Mesenchymal stem cell (in vitro differentiated cells and primary cell): ENCODE results near the gene TAOK1.

Experiments used
- DNase-seq: peaks from one replicate; pipeline ENCODE4 v3.0.0-alpha.2; 2013
- H2AFZ ChIP-seq: one replicate; pipeline ENCODE4 v1.6.1; 2013; ENCODE audit warnings: low read depth, mild to moderate bottlenecking, control low read depth, inconsistent platforms, low read length, moderate library complexity
- H2AK5ac ChIP-seq: 2 replicates; pipeline ENCODE4 v1.6.1; 2013; ENCODE audit warnings: low read length, moderate library complexity, mild to moderate bottlenecking, inconsistent platforms; ENCODE audit not compliant: severe bottlenecking
- H2BK120ac ChIP-seq: one replicate; pipeline ENCODE4 v1.6.1; 2013; ENCODE audit warnings: low read depth, mild to moderate bottlenecking, inconsistent platforms, low read length, moderate library complexity
- H2BK12ac ChIP-seq, 2 experiments: one replicate each; pipeline ENCODE4 v1.6.1; 2013; ENCODE audit warnings: inconsistent platforms in 2 of 2, low read length in 2 of 2, mild to moderate bottlenecking in 2 of 2, moderate library complexity in 2 of 2, control low read depth in 1 of 2
- H2BK15ac ChIP-seq: one replicate; pipeline ENCODE4 v1.6.1; 2013; ENCODE audit warnings: mild to moderate bottlenecking, low read depth, inconsistent platforms; ENCODE audit not compliant: poor library complexity, severe bottlenecking
- H2BK5ac ChIP-seq: 2 replicates; pipeline ENCODE4 v1.6.1; 2013; ENCODE audit warnings: low read depth, mild to moderate bottlenecking, low read length, control low read depth, inconsistent platforms; ENCODE audit not compliant: poor library complexity, severe bottlenecking
- H3K14ac ChIP-seq, 2 experiments: one replicate each; pipeline ENCODE4 v1.6.1; 2013; ENCODE audit warnings: inconsistent platforms in 2 of 2, low read length in 2 of 2, control low read depth in 1 of 2, mild to moderate bottlenecking in 1 of 2, moderate library complexity in 1 of 2
- H3K18ac ChIP-seq, 2 experiments: one replicate each; pipeline ENCODE4 v1.6.1; 2013; ENCODE audit warnings: inconsistent platforms in 2 of 2, low read length in 2 of 2, control low read depth in 1 of 2, low read depth in 1 of 2, mild to moderate bottlenecking in 1 of 2
- H3K23ac ChIP-seq, 2 experiments: one replicate each; pipeline ENCODE4 v1.6.1; 2013; ENCODE audit warnings: inconsistent platforms in 2 of 2, low read length in 2 of 2, mild to moderate bottlenecking in 2 of 2, moderate library complexity in 2 of 2, control low read depth in 1 of 2
- H3K27ac ChIP-seq: 2 replicates; pipeline ENCODE4 v1.5.1; 2013; ENCODE audit warnings: mild to moderate bottlenecking, moderate library complexity, low read length, control low read depth, inconsistent platforms; ENCODE audit not compliant: poor library complexity, severe bottlenecking
- H3K27me3 ChIP-seq, 2 experiments: 2 replicates each; pipeline versions ENCODE4 v1.6.1 to v1.7.0; 2013; ENCODE audit warnings: low read length in 2 of 2, mild to moderate bottlenecking in 2 of 2, moderate library complexity in 2 of 2, control low read depth in 1 of 2, inconsistent platforms in 1 of 2; ENCODE audit not compliant: control insufficient read depth in 1 of 2, insufficient read depth in 1 of 2
- H3K36me3 ChIP-seq, 2 experiments: 2 replicates each; pipeline versions ENCODE4 v1.6.1 to v1.7.0; 2013; ENCODE audit warnings: low read length in 2 of 2, control low read depth in 1 of 2, inconsistent platforms in 1 of 2, low read depth in 1 of 2, mild to moderate bottlenecking in 1 of 2; ENCODE audit not compliant: insufficient read depth in 2 of 2, control insufficient read depth in 1 of 2
- H3K4ac ChIP-seq, 2 experiments: one replicate each; pipeline ENCODE4 v1.6.1; 2013; ENCODE audit warnings: inconsistent platforms in 2 of 2, low read length in 2 of 2, mild to moderate bottlenecking in 2 of 2, moderate library complexity in 2 of 2, control low read depth in 1 of 2, low read depth in 1 of 2
- H3K4me1 ChIP-seq: 2 replicates; pipeline ENCODE4 v1.6.1; 2013; ENCODE audit warnings: low read depth, low read length, control low read depth; ENCODE audit not compliant: control insufficient read depth, insufficient read depth
- H3K4me2 ChIP-seq: 2 replicates; pipeline ENCODE4 v1.6.1; 2013; ENCODE audit warnings: low read length, mild to moderate bottlenecking, inconsistent platforms; ENCODE audit not compliant: poor library complexity, severe bottlenecking
- H3K4me3 ChIP-seq, 2 experiments: 2 replicates each; pipeline versions ENCODE4 v1.5.1 to v1.7.0; 2013; ENCODE audit warnings: low read length in 2 of 2, mild to moderate bottlenecking in 2 of 2, control low read depth in 1 of 2, low read depth in 1 of 2; ENCODE audit not compliant: insufficient read depth in 1 of 2
- H3K79me1 ChIP-seq: replicated peaks from 2 replicates; pipeline ENCODE4 v1.6.1; 2013; ENCODE audit warnings: mild to moderate bottlenecking, control low read depth, low read length, inconsistent platforms; ENCODE audit not compliant: poor library complexity, severe bottlenecking
- H3K9ac ChIP-seq: 2 replicates; pipeline ENCODE4 v1.7.0; 2013; ENCODE audit warnings: mild to moderate bottlenecking, low read length, moderate library complexity
- H3K9me3 ChIP-seq: 2 replicates; pipeline ENCODE4 v1.7.0; 2013; ENCODE audit warnings: mild to moderate bottlenecking, low read length; ENCODE audit not compliant: control insufficient read depth
- H4K8ac ChIP-seq: one replicate; pipeline ENCODE4 v1.6.1; 2013; ENCODE audit warnings: inconsistent platforms, mild to moderate bottlenecking, low read length, moderate library complexity
- H4K91ac ChIP-seq: one replicate; pipeline ENCODE4 v1.6.1; 2013; ENCODE audit warnings: mild to moderate bottlenecking, low read length, inconsistent platforms
- WGBS: methylation state at CpG from one replicate; pipeline ENCODE4 v1.1.7; 2013; ENCODE audit warnings: mixed read lengths; 5-methylcytosine and 5-hydroxymethylcytosine counted together

The TAOK1 gene

GRCh38 chr17:29412780-29413565, 22.8 kb downstream of the TAOK1 start:
- no peaks in the 10 kb centered on the region for H3K27me3 ChIP-seq
- H3K4me2 ChIP-seq: no peak overlapping the region
- no peak overlapping the region for H3K27ac ChIP-seq
- peak; percentile 65 for DNase-seq
- H2AFZ ChIP-seq: no peak overlapping the region
- H3K9ac ChIP-seq: peak overlapping the region; percentile 53
- peak overlapping the region in 1 of 2 experiments; percentile 21 for H3K4me3 ChIP-seq
- no peak overlapping the region for H4K8ac ChIP-seq
- no peak overlapping the region for H3K4ac ChIP-seq
- 42% methylated on average over 5 of the region's 7 CpGs for WGBS
- H3K23ac ChIP-seq: no peak overlapping the region
- no peak overlapping the region for H3K18ac ChIP-seq
- no peak overlapping the region for H4K91ac ChIP-seq
- H2AK5ac ChIP-seq: no peak overlapping the region
- H3K14ac ChIP-seq: no peak overlapping the region
- no peak overlapping the region for H2BK15ac ChIP-seq
- H2BK12ac ChIP-seq: no peak overlapping the region
- H3K36me3 ChIP-seq: peaks cover 9 to 13% of the 10 kb centered on the region in 2 experiments
- H3K9me3 ChIP-seq: no peaks in the 10 kb centered on the region
- H2BK5ac ChIP-seq: no peak overlapping the region
- H2BK120ac ChIP-seq: no peak overlapping the region
- no peaks in the 10 kb centered on the region for H3K79me1 ChIP-seq
- no peaks in the 10 kb centered on the region for H3K4me1 ChIP-seq

- no peak overlapping the region for H2BK12ac ChIP-seq
- 99% methylated on average over 5 of the region's 6 CpGs for WGBS
Measured at GRCh38 chr17:29420128-29420527, 30.0 kb downstream of the TAOK1 start.

GRCh38 chr17:29430275-29430674, 40.1 kb downstream of the TAOK1 start:
- WGBS: 92% methylated on average over 3 of the region's 4 CpGs
- Histone ChIP-seq H2BK15ac (no peak overlapping the region), H3K14ac (no peak overlapping the region)

More at GRCh38 chr17:29420128-29420527, 30.0 kb downstream of the TAOK1 start:
- Histone ChIP-seq H3K14ac (no peak overlapping the region), H3K4me3 (no peak overlapping the region), H2BK15ac (no peak overlapping the region), H2AK5ac (no peak overlapping the region), H3K9ac (no peak overlapping the region), H3K4me1 (peaks cover 2% of the 10 kb centered on the region), H3K9me3 (no peaks in the 10 kb centered on the region), H3K4me2 (no peak overlapping the region), H2BK5ac (no peak overlapping the region), H2AFZ (no peak overlapping the region), H3K36me3 (peaks cover 11 to 17% of the 10 kb centered on the region in 2 experiments), H3K23ac (no peak overlapping the region), H2BK120ac (no peak overlapping the region), H3K27ac (no peak overlapping the region), H3K4ac (no peak overlapping the region), H4K91ac (no peak overlapping the region), H3K27me3 (no peaks in the 10 kb centered on the region), H3K18ac (no peak overlapping the region), H4K8ac (no peak overlapping the region), H3K79me1 (peaks cover 2% of the 10 kb centered on the region)
- DNase-seq: no peak

GRCh38 chr17:29433541-29433940, 43.4 kb downstream of the TAOK1 start:
- Histone ChIP-seq H3K4ac (no peak overlapping the region), H3K14ac (no peak overlapping the region), H2AFZ (no peak overlapping the region), H3K23ac (no peak overlapping the region), H3K4me1 (peaks cover 5% of the 10 kb centered on the region), H3K27ac (no peak overlapping the region), H3K9ac (peak overlapping the region; percentile 45), H4K91ac (no peak overlapping the region), H3K4me3 (peak overlapping the region in 1 of 2 experiments; percentile 40), H4K8ac (no peak overlapping the region), H3K9me3 (no peaks in the 10 kb centered on the region), H2BK15ac (no peak overlapping the region), H3K27me3 (no peaks in the 10 kb centered on the region), H3K18ac (no peak overlapping the region), H2BK120ac (no peak overlapping the region), H2AK5ac (no peak overlapping the region), H2BK12ac (no peak overlapping the region), H3K79me1 (peaks cover 5% of the 10 kb centered on the region), H2BK5ac (no peak overlapping the region), H3K4me2 (no peak overlapping the region), H3K36me3 (peaks cover 0 to 4% of the 10 kb centered on the region in 2 experiments)
- DNase-seq: no peak
- 93% methylated on average over 4 of the region's 4 CpGs for WGBS

More at GRCh38 chr17:29430275-29430674, 40.1 kb downstream of the TAOK1 start:
- Histone ChIP-seq H3K4ac (no peak overlapping the region), H3K23ac (no peak overlapping the region), H3K9me3 (no peaks in the 10 kb centered on the region), H3K9ac (no peak overlapping the region), H3K4me3 (no peak overlapping the region), H3K4me1 (peaks cover 3% of the 10 kb centered on the region), H2BK5ac (no peak overlapping the region), H2BK120ac (no peak overlapping the region), H2AFZ (no peak overlapping the region), H3K36me3 (peaks cover 0 to 4% of the 10 kb centered on the region in 2 experiments), H3K27me3 (no peaks in the 10 kb centered on the region), H4K91ac (no peak overlapping the region), H3K79me1 (peaks cover 3% of the 10 kb centered on the region), H3K27ac (no peak overlapping the region), H3K18ac (no peak overlapping the region), H2AK5ac (no peak overlapping the region), H4K8ac (no peak overlapping the region), H3K4me2 (no peak overlapping the region), H2BK12ac (no peak overlapping the region)
- no peak for DNase-seq
